ENCODE data around the gene MTO1.
A peak's percentile ranks its signal among the peaks of the same experiment; 100 is the strongest.

Gene MTO1

DNA sequence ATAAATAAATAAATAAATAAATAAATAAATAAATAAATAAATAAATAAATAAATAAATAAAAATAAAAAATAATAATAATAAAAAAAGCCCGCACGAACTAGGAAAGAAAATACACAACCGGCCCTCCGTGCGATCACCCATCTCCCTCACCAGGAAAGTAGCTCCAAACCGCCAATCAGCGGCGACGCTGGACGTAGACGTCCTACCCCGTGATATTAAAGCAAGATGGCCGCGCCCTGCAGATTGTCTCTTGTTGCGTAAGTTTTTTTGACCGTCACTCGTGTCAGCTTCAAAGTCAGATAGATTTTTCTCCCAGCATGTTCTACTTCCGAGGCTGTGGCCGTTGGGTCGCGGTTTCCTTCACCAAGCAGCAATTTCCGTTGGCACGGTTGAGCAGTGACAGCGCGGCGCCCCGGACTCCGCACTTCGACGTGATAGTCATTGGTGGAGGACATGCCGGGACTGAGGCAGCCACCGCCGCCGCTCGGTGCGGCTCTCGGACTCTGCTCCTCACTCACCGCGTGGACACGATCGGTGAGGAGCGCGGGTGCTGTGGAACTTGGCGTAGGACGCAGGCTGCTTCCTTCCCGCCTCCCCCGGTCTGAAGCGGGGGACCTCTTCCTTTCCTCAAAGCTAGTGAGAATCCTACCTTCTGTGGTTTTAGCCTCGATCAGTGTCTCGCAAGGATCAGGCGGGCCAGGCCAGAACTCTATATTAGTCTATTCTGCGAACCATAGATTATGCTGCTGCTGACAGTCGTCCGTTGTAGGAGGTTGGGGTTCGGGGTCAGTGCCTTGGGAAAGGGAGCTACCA is at the start of gene MTO1 (continued):
- TF ChIP-seq ZNF777 (tag by site-specific recombination; IDR thresholded peaks at IDR 0.05; ENCODE audit: borderline replicate concordance) (peak; percentile 96), ZNF664 (tag by site-specific recombination; IDR thresholded peaks at IDR 0.05) (peak; percentile 97), TRIM28 (IDR thresholded peaks at IDR 0.05; ENCODE audit: borderline replicate concordance, low read length) (peak; percentile 59; the same call in 1 of the 2 replicates), IKZF3 (tag by site-specific recombination; IDR thresholded peaks at IDR 0.05) (no peak), ZNF621 (tag by site-specific recombination; IDR thresholded peaks at IDR 0.05) (no peak), ZNF48 (tag by site-specific recombination; IDR thresholded peaks at IDR 0.05) (no peak), ZNF677 (tag by site-specific recombination; IDR thresholded peaks at IDR 0.05) (no peak), ZNF510 (tag by site-specific recombination; IDR thresholded peaks at IDR 0.05; ENCODE audit: insufficient replicate concordance) (peak; percentile 98), ZSCAN16 (tag by site-specific recombination; IDR thresholded peaks at IDR 0.05) (no peak), ZNF19 (tag by site-specific recombination; IDR thresholded peaks at IDR 0.05; ENCODE audit: low read depth) (peak; percentile 66; the same call in 1 of the 2 replicates), RBAK (tag by site-specific recombination; IDR thresholded peaks at IDR 0.05) (peak; percentile 69; the same call in 1 of the 2 replicates), SCRT1 (tag by site-specific recombination; IDR thresholded peaks at IDR 0.05; ENCODE audit: borderline replicate concordance) (no peak), ZBTB1 (tag by site-specific recombination; IDR thresholded peaks at IDR 0.05) (0 out of 2 replicates have a peak, but pooled peaks have one; percentile 57), ZNF214 (tag by site-specific recombination; IDR thresholded peaks at IDR 0.05; ENCODE audit: borderline replicate concordance) (peak; percentile 52; the same call in 1 of the 2 replicates), ZNF391 (tag by site-specific recombination; IDR thresholded peaks at IDR 0.05; ENCODE audit: borderline replicate concordance, low read depth) (no peak), ZNF561 (tag by site-specific recombination; IDR thresholded peaks at IDR 0.05; ENCODE audit: borderline replicate concordance) (no peak), ZNF138 (tag by site-specific recombination; IDR thresholded peaks at IDR 0.05; ENCODE audit: borderline replicate concordance) (peak; percentile 95; the same call in 1 of the 2 replicates), KLF7 (tag by site-specific recombination; IDR thresholded peaks at IDR 0.05; ENCODE audit: borderline replicate concordance) (peak; percentile 55; the same call in 1 of the 2 replicates), ZFP3 (tag by site-specific recombination; IDR thresholded peaks at IDR 0.05; ENCODE audit: low read depth) (peak; percentile 47; the same call in 1 of the 2 replicates), ZNF146 (tag by site-specific recombination; IDR thresholded peaks at IDR 0.05) (peak; percentile 32; the same call in 1 of the 2 replicates), ZSCAN23 (tag by site-specific recombination; IDR thresholded peaks at IDR 0.05) (peak; percentile 75; the same call in 1 of the 2 replicates), WT1 (tag by site-specific recombination; IDR thresholded peaks at IDR 0.05) (no peak), ZIC2 (tag by site-specific recombination; IDR thresholded peaks at IDR 0.05) (no peak), ZNF530 (tag by site-specific recombination; IDR thresholded peaks at IDR 0.05; ENCODE audit: low read depth) (0 out of 2 replicates have a peak, but pooled peaks have one; percentile 70), ZNF335 (tag by site-specific recombination; conservative IDR thresholded peaks at IDR 0.05) (peak; percentile 76)
- TF ChIP-seq, protein P1, sequence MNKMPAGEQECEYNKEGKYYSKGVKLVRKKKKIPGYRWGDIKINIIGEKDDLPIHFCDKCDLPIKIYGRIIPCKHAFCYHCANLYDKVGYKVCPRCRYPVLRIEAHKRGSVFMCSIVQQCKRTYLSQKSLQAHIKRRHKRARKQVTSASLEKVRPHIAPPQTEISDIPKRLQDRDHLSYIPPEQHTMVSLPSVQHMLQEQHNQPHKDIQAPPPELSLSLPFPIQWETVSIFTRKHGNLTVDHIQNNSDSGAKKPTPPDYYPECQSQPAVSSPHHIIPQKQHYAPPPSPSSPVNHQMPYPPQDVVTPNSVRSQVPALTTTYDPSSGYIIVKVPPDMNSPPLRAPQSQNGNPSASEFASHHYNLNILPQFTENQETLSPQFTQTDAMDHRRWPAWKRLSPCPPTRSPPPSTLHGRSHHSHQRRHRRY (tag by site-specific recombination; IDR thresholded peaks at IDR 0.05): no peak
- TF ChIP-seq, protein P2, sequence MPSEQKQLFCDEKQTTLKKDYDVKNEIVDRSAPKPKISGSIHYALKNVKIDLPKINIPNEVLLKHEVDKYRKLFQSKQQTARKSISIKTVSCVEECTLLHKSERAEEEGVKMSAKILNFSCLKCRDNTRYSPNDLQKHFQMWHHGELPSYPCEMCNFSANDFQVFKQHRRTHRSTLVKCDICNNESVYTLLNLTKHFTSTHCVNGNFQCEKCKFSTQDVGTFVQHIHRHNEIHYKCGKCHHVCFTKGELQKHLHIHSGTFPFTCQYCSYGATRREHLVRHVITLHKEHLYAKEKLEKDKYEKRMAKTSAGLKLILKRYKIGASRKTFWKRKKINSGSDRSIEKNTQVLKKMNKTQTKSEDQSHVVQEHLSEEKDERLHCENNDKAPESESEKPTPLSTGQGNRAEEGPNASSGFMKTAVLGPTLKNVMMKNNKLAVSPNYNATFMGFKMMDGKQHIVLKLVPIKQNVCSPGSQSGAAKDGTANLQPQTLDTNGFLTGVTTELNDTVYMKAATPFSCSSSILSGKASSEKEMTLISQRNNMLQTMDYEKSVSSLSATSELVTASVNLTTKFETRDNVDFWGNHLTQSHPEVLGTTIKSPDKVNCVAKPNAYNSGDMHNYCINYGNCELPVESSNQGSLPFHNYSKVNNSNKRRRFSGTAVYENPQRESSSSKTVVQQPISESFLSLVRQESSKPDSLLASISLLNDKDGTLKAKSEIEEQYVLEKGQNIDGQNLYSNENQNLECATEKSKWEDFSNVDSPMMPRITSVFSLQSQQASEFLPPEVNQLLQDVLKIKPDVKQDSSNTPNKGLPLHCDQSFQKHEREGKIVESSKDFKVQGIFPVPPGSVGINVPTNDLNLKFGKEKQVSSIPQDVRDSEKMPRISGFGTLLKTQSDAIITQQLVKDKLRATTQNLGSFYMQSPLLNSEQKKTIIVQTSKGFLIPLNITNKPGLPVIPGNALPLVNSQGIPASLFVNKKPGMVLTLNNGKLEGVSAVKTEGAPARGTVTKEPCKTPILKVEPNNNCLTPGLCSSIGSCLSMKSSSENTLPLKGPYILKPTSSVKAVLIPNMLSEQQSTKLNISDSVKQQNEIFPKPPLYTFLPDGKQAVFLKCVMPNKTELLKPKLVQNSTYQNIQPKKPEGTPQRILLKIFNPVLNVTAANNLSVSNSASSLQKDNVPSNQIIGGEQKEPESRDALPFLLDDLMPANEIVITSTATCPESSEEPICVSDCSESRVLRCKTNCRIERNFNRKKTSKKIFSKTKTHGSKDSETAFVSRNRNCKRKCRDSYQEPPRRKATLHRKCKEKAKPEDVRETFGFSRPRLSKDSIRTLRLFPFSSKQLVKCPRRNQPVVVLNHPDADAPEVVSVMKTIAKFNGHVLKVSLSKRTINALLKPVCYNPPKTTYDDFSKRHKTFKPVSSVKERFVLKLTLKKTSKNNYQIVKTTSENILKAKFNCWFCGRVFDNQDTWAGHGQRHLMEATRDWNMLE (tag by site-specific recombination; conservative IDR thresholded peaks at IDR 0.05; ENCODE audit: low read depth): peak; percentile 100
- TF ChIP-seq, protein P3, sequence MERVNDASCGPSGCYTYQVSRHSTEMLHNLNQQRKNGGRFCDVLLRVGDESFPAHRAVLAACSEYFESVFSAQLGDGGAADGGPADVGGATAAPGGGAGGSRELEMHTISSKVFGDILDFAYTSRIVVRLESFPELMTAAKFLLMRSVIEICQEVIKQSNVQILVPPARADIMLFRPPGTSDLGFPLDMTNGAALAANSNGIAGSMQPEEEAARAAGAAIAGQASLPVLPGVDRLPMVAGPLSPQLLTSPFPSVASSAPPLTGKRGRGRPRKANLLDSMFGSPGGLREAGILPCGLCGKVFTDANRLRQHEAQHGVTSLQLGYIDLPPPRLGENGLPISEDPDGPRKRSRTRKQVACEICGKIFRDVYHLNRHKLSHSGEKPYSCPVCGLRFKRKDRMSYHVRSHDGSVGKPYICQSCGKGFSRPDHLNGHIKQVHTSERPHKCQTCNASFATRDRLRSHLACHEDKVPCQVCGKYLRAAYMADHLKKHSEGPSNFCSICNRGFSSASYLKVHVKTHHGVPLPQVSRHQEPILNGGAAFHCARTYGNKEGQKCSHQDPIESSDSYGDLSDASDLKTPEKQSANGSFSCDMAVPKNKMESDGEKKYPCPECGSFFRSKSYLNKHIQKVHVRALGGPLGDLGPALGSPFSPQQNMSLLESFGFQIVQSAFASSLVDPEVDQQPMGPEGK (tag by site-specific recombination; IDR thresholded peaks at IDR 0.05): no peak; the same call in 1 of the 2 replicates
- TF ChIP-seq, protein P4, sequence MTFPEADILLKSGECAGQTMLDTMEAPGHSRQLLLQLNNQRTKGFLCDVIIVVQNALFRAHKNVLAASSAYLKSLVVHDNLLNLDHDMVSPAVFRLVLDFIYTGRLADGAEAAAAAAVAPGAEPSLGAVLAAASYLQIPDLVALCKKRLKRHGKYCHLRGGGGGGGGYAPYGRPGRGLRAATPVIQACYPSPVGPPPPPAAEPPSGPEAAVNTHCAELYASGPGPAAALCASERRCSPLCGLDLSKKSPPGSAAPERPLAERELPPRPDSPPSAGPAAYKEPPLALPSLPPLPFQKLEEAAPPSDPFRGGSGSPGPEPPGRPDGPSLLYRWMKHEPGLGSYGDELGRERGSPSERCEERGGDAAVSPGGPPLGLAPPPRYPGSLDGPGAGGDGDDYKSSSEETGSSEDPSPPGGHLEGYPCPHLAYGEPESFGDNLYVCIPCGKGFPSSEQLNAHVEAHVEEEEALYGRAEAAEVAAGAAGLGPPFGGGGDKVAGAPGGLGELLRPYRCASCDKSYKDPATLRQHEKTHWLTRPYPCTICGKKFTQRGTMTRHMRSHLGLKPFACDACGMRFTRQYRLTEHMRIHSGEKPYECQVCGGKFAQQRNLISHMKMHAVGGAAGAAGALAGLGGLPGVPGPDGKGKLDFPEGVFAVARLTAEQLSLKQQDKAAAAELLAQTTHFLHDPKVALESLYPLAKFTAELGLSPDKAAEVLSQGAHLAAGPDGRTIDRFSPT (tag by site-specific recombination; IDR thresholded peaks at IDR 0.05): peak; percentile 55; the same call in 1 of the 2 replicates

Data from HEK293 (cell line).